Astrocyte (in vitro differentiated cells and primary cell): ENCODE data around the gene RGL1.

Source experiments
- EZH2 ChIP-seq: IDR thresholded peaks from 2 replicates; pipeline ENCODE4 v1.6.1; 2012; ENCODE audit warnings: mild to moderate bottlenecking, low read length, inconsistent platforms; ENCODE audit not compliant: insufficient read depth
- TF ChIP-seq, protein P1 (sequence below): IDR thresholded peaks from 2 replicates; pipeline ENCODE4 v1.5.1; 2011; ENCODE audit warnings: low read depth, mild to moderate bottlenecking, inconsistent platforms, low read length, moderate library complexity; ENCODE audit not compliant: insufficient read depth

DNA sequence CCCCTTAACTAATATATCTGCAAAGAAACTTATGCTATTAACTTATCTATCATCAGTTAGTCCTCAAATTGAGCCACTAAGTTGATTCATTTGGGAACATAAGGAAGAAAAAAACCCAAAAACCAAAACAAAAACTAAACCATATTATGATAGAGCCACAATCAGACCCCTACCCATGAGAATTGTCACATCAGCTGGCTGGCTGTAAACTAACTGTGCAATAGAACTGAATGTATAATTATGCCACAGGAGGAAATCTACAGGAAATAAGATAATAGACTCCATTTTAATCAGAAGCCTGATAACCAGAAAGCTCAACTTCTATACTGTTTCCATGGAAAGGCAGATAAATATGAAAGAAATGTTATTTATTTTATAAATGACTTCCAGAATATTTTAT lies 110.0 kb downstream of the RGL1 start:
- TF ChIP-seq, protein P1, sequence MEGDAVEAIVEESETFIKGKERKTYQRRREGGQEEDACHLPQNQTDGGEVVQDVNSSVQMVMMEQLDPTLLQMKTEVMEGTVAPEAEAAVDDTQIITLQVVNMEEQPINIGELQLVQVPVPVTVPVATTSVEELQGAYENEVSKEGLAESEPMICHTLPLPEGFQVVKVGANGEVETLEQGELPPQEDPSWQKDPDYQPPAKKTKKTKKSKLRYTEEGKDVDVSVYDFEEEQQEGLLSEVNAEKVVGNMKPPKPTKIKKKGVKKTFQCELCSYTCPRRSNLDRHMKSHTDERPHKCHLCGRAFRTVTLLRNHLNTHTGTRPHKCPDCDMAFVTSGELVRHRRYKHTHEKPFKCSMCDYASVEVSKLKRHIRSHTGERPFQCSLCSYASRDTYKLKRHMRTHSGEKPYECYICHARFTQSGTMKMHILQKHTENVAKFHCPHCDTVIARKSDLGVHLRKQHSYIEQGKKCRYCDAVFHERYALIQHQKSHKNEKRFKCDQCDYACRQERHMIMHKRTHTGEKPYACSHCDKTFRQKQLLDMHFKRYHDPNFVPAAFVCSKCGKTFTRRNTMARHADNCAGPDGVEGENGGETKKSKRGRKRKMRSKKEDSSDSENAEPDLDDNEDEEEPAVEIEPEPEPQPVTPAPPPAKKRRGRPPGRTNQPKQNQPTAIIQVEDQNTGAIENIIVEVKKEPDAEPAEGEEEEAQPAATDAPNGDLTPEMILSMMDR, result no peak
- no peak for TF ChIP-seq EZH2
